Measurements from ENCODE around the gene CATSPER4.

Gene CATSPER4

DNA sequence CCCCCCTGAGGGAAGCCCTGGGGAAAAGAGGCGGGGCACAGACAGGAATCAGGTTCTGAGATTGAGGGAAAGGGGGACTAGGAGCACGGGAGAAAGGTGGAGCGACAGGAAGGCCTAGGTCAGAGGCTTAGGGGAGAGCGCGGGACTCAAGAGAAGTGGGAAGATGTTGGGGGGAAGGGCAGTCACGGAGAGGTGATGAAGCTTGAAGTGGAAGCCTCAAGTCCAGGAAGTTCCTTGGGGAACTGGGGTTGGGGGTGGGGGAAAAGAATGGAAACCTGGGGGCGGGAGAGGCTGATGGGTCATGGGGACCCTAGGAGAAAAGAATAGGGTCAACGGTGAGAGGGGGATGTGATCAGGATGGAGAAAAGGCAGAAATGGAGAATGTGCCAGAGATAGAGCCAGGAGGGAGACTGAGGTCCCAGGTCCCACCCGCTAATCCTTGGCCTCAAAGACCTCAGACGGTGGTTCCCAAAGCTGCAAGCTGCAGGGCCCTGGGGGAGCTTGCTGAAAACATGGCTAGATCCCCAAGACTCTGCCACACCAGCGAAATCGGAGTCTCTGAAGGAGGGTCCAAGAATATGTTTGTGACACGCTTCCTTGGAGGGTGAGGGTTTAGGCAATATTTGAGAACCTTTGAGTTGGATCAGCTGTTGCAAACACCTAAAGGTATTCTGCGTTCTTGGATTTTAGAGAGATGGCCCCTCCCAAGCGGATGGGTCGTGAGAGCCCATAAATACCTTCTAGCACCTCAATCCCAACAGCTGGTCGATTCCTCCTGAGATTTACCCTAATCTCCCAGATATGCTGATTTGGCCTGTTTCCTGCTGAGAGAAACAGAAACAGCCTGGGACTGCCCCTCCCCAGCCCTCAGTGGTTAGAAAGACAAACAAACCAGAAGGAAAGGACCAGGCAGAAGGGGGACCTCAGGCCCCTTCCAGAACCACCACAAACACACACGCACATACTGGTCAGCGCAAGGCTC is 25.2 kb upstream of the CATSPER4 start:
- DNase-seq = no peak

DNA sequence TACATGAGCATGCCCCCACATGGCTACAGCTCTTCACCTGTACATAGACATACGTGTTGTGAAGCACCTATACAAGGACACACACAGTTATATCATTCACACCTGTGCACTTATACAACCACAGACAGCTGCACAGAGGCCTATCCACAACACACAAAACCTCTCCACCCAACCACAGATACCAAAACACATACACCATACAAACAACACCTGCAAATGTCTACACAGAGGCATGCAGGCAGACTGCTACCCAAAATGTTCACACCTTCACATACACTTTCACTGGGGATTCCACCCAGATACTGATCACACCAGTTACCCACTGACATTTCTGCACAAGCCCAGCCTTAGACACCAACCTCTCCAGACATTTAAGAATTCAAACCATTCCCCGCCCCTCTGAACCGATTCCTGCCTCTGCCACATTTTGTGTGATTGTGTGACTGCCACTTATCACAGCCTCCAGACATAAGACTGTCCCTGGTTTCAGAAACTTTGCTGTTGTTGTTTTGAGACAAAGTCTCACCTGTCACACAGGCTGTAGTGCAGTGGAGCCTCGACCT is 23.6 kb upstream of the CATSPER4 start:
- no peak for DNase-seq

DNA sequence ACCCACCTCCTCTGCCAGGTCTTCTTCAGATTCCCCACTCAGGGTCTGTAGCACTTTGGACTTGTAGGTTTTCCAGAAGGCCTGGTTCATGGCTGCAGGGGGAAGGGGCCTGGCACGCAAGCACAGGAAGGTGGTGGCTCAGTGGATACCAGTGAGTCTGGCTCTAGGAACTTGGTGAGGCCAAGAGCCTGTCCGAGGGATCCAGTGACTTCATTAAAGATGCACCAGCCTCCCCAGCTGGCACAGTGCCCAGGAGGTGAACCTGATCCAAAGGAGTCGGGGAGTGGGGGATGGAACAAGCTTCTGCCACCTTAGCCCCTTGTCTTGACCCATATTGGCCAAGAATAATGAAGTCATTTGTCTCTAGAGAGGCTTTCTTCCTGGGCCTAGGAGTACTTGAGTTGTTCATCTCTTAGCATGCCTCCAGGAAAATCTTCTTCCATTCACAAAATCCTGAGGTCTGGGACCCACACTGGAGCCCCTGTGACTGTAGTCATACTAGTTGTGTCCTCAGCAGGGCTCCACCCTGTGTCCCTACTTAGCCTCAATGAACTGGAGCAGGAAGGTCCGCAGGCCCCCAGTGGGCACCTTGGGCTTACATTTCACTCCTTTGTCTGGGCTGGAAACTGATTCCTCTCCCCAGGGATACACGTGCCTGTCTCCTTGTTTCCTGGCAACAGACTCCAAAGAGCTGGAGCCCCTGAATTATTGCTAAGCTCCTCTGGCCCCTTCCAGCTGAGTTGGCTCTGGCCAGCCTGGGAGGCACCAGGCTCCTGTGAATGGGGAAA is 21.8 kb upstream of the CATSPER4 start, which contains the start of gene C1orf232:
Gene C1orf232 (minus strand): TSS at position 554 of the 788 bp plus-strand sequence. CDS start 464 bp downstream, at position 90.
- no peak for DNase-seq

DNA sequence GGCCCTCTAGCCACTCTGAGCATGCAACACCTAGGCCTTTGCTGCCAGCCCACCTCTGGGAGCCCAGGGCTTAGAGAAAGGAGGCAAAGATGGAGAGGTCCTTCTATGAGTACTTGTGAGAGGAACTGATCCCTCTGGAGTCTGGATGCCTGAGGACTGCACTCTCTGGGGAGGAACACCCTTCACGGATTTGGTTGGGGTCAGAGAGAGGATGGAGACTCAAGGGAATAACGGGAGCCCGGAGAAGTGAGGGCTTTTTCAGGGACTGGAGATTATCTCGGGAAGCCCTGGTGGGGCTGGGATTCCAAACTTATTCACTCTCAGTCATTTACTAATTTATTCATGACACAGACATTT is 21.2 kb upstream of the CATSPER4 start:
- no peak for DNase-seq

DNA sequence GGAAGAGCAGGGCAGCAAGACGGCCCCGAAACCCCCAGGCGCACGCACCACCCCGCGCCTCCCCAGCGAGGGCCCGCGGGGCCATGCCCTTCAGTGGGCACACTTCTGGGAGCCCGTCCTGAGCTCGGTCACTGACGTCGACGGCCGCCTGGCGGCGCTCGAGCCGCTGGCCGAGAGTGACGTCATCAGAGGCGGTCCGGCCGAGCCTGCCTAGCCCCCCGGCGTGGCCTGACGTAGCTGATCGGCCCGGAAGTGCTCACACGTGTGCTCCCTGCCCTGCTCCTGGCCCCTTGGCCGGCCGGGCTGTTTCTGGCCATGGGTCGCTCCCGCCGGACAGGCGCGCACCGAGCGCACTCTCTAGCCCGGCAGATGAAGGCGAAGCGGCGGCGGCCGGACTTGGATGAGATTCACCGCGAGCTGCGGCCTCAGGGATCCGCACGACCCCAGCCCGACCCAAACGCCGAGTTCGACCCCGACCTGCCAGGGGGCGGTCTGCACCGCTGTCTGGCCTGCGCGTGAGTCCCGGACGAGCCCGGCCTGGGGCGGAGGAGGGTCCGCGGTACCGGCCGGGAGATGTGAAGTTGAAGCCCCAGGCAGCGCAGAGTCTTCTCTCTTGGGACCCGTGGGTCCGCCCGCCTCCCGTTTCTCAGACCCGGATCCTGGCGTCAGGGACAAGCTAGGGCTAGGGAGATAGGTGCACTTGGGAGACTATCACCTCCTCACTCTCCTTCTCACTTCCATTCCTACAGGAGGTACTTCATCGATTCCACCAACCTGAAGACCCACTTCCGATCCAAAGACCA is 20.5 kb upstream of the CATSPER4 start, which contains the start of gene ZNF593:
Gene ZNF593 (plus strand): TSS at position 240 of the 803 bp plus-strand sequence. CDS start 76 bp downstream, at position 316.
- peak; percentile 91 for DNase-seq

DNA sequence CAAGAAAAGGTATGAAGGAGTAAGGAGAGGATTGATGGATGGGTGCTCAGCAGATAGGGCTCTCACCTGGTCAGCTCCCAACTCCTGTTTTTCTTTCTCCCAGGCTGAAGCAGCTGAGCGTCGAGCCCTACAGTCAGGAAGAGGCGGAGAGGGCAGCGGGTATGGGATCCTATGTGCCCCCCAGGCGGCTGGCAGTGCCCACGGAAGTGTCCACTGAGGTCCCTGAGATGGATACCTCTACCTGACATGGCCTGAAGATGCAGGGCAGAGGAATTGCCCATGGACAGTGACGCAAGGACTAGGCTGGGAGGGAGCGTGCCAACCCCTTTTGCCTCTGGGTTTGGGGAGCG is 20.0 kb upstream of the CATSPER4 start:
- DNase-seq = no peak

DNA sequence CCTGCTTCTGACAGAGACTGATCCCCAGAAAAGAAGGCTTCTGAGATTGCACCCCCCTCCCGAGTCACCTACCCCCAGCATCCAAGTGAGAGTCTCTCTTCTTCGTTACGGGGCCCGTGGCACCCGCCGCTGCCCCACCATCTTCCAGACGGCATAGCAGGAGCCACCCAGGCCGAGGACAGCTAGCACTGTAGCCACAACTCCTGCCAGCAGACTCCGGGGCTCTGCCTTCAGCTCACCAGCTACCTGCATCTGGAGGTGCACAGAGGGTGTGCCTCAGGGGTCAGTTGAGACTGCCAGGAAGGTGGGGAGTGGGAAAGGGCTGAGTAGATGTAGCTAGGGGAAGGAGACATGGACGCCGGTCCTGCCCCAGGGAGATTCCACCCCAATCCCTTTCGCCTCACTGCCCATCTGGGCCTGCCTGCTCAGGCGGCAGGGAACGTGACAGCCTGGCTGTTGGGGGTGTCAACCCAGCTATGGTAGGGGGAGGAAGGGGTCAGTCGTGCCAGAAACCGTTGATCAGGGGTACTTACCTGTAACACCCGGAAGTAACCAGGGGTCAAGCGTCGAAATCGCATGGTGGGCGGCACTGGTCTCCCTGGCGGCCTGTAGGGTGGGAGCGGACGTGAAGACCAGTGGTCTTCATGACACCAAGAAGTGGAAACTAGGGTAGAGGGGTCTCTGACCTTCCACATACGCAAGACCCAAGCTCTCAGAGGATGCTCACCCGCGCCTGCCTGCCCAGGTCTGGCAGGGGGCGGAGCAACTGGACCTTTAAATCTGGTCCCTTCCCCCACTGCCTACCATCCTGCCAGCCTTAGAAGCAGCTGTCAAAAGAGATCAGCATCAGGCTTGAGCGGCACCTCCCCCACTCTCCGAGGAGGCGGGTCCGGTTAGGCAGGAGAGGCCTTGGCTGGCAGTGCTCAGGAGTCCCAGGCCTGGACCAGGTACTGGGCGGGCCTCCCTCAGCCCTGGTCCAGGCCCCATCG is 19.0 kb upstream of the CATSPER4 start, which contains the start of gene ZNF593OS:
Gene ZNF593OS (minus strand): TSS at position 749 of the 989 bp plus-strand sequence. CDS start 171 bp downstream, at position 578.
- no peak for DNase-seq

DNA sequence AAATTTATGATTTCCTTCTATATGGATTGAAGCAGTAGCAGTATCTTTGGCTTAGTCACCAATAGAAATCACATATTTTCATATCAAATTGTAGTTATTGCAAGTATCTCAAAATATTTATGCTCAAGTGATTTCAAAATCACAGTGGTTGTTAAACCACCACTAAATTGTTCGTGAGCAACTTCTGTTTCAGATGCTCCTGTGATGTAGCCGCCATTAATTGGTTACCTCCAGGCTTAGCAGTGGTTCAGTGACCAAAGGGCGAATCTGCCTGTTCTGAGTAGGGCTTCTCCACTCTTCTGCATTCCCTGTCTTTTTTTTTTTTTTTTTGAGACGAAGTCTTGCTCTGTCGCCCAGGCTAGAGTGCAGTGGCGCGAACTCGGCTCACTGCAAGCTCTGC is 15.1 kb upstream of the CATSPER4 start:
- DNase-seq = no peak

DNA sequence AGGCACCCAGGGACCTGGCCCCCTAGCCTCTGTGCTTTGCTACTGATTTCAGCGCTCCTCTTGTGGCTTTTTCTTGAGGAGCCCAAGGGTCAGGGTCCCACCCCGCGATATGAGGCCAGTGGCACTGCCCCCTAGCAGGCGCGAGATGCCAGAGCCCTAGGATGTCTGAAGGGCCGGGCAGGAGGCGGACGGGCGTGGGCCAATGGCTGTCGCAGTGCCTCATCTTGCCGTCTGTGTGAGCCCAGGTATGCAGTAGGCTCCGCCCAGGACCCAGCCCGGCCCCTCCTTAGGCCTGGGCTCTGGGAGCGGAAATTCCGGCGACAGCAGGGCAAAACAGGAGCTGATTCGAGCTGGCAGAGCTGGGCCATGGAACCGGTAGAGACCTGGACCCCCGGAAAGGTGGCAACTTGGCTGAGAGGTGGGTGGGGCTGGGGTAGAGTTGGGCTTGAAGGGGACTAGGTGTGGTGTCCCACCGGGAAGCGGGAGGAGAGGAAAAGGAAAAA is 13.2 kb upstream of the CATSPER4 start, which contains the start of gene CNKSR1:
Gene CNKSR1 (plus strand): TSS at position 310 of the 503 bp plus-strand sequence. CDS start 57 bp downstream, at position 367.
- no peak for DNase-seq

DNA sequence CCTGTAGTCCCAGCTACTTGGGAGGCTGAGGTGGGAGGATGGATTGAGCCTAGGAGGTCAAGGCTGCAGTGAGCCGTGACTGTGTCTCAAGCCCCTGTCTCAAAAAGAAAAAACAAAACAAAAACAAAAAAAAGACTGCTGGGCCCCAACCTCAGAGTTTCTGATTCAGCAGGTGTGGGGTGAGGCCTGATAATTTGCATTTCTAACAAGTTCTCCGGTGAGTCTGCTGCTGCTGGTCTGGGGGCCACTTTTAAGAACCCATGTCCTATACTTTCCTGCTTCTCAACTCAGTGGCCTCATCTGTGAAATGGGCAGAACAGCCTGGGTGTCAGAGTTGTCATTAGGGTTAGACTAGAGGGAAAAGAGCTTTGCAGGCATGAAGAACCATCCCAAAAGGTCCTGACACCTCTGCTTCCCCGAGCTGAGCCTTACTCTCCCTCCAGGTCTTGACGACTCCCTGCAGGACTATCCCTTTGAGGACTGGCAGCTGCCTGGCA is 10.3 kb upstream of the CATSPER4 start:
- DNase-seq = no peak

DNA sequence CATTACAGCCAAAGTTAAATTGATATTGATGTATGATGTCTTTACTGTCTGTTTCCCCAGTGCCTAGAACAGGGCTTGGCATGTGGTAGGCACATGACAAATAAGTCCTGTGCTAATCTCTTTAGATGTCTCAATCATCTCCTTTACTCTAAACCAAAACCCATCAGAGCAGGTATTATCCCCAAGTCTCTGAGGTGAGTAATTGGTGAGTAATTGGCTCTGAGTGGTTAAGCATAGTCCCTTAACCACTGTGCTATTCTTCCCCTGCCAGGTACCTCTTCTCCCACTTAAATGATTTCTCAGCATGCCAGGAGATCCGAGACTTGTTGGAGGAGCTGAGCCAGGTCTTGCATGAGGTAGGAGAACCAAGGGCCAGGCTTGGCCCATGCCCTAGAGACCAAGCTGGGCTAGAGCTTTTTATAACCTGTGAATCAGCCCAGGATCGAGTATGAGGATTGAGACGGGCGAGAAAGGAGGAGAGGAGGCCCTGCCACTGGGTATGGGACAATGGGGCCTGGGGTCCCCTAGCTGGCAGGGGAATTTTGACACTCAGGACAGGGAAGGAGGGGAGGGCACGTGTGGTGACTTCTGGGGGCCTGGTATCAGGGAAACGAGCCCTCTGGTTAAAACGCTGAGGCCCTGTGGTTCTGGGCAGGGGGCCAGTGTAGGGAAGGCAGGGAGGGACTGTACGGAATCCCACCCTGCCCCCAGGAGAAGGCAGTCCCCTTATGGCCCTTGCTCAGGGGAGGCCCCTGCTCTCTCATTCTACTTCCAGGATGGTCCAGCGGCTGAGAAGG is 8.6 kb upstream of the CATSPER4 start:
- DNase-seq = no peak

DNA sequence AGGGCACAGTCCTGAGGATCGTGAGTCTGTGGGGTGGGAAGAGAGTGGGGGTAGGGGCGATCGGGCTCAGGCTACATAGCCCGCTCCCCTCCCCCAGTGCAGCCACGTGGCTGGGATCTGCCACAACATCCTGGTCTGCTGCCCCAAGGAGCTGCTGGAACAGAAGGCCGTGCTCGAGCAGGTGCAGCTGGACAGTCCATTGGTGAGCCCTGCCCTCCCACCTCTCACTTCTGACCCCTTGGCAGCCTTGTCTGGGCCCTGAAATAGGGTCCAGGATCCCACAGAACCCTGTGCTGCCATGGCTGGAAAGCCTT is 8.1 kb upstream of the CATSPER4 start:
- DNase-seq = no peak

DNA sequence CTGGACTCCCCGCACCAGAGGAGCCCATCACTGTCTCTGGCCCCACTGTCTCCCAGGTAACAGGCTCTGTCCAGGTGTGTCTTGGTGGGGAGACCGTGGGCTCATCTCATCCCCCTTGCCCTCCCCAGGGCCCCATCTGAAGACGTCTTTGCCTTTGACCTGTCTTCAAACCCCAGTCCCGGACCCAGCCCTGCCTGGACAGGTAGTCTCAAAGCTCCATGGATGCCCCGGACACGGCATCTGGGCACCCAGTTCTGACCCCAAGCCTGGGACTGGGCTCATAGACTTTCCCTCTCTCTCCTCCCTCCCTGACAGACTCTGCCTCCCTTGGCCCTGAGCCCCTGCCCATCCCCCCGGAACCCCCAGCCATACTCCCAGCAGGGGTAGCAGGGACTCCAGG is 6.3 kb upstream of the CATSPER4 start:
- DNase-seq = no peak

DNA sequence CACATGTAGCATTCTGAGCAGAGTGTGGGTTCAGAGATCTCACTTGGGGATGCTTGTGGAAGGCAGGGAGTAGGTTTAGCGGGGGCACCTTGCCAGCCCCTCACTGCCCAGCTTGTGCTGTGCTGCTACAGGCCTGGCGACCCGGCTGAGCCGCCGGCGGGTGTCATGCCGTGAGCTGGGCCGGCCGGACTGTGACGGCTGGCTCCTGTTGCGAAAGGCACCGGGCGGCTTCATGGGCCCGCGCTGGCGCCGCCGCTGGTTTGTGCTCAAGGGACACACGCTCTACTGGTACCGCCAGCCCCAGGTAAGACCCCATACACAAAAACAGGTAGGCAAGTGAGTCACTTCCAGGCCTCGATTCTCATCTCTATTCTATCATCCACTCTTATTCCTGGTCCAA is 5.5 kb upstream of the CATSPER4 start:
- no peak for DNase-seq

DNA sequence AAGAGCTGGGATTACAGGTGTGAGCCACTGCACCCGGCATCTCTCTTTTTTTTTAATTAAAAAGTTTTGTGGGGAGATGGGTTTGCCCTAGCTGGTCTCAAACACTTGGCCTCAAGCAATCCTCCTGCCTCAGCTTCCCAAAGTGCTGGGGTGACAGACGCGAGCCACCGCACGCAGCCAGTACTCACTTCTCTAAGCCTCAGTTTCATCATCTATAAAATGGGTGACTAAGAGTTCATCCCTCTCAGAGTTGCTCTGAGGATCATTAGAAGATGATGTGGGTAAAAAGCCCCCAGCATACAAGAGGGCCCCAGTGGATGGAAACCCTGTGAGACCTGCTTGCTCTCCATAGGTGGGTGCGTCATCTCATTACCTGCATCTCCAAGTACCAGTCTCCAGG is 2.5 kb upstream of the CATSPER4 start:
- no peak for DNase-seq

DNA sequence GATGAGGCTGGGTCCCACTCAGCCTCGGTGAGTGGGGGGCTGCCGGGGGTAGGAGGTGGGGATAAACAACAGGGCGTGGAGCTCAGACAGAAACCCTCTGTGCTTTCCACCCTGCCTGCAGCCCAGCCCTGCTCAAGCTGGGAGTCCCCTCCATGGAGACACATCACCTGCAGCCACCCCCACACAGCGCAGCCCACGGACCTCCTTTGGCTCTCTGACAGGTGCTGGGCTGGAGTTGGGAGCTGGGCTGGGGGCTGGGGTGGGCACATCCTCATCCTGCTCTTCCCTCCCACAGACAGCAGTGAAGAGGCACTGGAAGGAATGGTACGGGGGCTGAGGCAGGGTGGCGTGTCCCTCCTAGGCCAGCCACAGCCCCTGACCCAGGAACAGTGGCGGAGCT is 1.9 kb upstream of the CATSPER4 start:
- no peak for DNase-seq

DNA sequence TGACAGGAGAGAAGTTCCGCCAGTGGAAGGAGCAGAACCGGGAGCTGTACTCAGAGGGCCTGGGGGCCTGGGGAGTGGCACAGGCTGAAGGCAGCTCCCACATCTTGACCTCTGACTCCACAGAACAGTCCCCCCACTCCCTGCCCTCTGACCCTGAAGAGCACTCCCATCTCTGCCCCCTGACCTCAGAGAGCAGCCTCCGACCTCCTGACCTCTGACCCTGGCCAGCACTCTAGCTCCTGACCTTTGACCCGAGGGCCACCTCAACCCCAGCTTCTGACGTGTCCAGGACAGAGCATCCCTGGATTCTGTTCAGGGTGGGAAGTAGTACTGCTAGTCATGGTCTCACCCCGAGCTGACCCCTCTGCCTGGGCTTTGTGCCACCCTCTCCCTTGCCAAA is 1.1 kb upstream of the CATSPER4 start:
- no peak for DNase-seq

DNA sequence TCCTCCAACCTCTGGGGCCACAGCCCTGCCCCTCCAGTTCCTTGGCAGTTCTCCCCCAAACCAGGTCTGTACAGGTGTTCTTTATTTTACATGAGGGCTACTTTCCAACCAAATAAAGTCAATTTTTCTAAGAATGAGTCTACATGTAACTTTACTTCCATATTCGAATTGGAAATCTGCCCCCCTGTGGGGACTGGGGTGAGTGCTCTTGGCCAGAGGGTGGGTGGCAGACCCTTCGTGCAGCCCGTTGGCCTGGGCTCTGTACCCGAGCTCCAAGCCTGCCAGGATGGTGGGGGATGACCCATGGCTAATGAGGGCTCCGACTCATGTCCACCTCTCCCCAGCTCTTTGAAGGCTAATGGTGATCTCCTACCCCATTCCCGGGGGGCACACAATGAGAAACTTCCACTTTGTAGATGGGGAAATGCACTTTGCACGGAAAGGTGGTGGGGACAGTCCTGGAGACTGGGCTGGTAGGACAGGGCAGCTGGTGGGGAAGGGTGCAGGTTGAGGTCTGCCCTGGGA is 589 bp upstream of the CATSPER4 start:
- no peak for DNase-seq

DNA sequence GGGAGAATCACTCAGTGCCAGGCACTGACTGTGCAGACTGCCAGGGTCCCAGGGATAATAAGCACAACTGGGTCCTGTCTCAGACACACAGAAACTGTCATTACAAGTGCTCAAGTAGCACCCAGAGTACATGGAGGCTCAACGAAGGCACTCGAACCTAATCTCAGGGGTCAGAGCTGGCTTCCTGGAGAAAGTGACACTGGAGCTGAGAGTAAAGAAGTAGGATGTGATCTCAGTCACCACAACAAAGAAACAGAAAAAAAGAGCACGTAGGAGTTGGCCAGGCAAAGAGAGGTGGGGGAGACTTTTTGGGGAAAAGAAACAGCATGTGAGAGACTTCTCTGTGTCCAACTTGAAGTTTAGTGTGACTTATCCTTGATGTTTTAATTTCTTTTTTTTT is 1.3 kb downstream of the CATSPER4 start:
- no peak for DNase-seq

DNA sequence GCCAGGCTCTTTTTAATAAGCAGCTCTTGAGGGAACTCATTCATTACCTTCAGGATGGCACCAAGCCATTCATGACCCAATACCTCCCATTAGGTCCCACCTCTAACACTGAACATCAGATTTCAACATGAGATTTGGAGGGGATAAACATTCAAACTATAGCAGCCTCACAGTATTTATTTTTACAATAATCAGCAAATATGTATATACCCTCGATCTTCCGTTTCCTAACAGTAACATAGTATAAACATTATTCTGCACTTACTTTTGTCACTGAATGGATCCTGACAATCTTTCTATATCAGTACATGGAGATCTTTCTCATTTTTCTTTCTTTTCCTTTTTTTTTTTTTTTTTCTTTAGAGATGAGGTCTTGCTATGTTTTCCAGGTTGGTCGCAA is 5.4 kb downstream of the CATSPER4 start:
- no peak for DNase-seq
